Fibroblast of lung (primary cell): Measurements from ENCODE around the gene DNAAF1.

Experiments
- CTCF ChIP-seq, 2 donors: IDR thresholded peaks in 1 of 2; conservative IDR thresholded peaks in 1 of 2; 1 replicate in 1 of 2; 2 replicates in 1 of 2; pipeline ENCODE4 v1.5.1; 2011 to 2012; ENCODE audit warnings: low read length in 2 of 2, control low read depth in 1 of 2, inconsistent platforms in 1 of 2, low read depth in 1 of 2, mild to moderate bottlenecking in 1 of 2
- EZH2 ChIP-seq: IDR thresholded peaks from 2 replicates; pipeline ENCODE4 v1.5.1; 2012; ENCODE audit warnings: low read length, control low read depth, mild to moderate bottlenecking; ENCODE audit errors: missing control alignments

GRCh38 chr16:84223456-84223855, 78.3 kb downstream of the DNAAF1 start:
- no peak for TF ChIP-seq CTCF (conservative IDR thresholded peaks at IDR 0.05 in 1 of 2, IDR thresholded peaks at IDR 0.05 in 1 of 2; ENCODE audit: low read depth in 1 of 2, low read length in 2 of 2)
- TF ChIP-seq EZH2 = no peak
